Measurements from ENCODE around the gene RHOT2.
A peak's percentile ranks its signal among the peaks of the same experiment; 100 is the strongest.

RHOT2 gene

DNA sequence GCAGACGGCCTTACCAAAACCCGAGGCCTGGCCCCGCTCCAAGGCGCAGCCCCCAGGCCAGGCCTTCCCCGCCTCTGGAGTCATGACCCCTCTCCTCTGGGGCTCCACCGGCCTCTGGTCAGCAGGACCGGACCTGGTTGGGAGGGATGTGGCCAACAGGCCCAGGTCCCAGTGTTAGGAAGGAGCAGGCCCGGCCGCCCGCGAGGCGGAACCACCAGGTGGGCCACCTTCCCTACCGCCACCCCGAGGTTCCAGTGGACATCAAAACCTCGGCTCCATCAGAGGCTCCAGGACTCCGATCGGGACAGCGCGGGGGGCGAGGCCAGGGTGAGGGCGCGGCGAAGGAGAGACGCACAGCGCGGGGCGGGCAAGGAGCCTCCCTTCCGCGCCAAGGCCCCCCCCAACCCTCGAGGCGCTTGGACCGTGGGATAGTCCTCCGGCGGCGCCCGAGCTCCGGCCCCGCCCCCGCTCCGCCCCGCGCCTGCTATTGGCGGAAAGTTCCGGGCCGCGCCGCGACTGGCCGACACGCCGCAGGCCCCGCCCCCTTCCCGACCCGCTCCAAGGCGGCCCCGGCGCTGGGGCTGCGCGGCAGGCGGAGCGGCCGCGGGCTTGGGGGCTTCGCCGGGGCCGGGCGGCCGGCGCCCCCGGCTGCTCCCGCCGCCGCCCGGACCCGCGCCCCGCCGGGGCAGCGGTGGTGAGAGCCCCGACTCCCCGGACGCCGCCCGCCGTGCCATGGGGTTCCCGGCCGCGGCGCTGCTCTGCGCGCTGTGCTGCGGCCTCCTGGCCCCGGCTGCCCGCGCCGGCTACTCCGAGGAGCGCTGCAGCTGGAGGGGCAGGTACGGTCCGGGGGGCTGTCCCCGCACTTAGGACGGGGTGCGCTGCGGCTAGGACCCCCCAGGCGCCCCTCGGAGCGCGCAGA, 46.9 kb downstream of the RHOT2 start, which contains the start of gene METRN:
Gene METRN, plus strand, starts transcription at position 561 of the 919 bp plus-strand sequence. Its CDS starts 172 bp downstream, at position 733.
- H3K4me3 Mint-ChIP-seq, result peak within 1 kb of the TSS; percentile 39
- H3K27ac Mint-ChIP-seq, result no peak within 1 kb of the TSS
- H3K36me3 Mint-ChIP-seq, result no peaks in the 10 kb centered on the region
- peaks cover 26% of the 10 kb centered on the region for H3K4me1 Mint-ChIP-seq
- H3K9me3 Mint-ChIP-seq, result no peaks in the 10 kb centered on the region
- H3K27me3 Mint-ChIP-seq, result peaks cover 38% of the 10 kb centered on the region
- ATAC-seq, result peak; percentile 93

DNA sequence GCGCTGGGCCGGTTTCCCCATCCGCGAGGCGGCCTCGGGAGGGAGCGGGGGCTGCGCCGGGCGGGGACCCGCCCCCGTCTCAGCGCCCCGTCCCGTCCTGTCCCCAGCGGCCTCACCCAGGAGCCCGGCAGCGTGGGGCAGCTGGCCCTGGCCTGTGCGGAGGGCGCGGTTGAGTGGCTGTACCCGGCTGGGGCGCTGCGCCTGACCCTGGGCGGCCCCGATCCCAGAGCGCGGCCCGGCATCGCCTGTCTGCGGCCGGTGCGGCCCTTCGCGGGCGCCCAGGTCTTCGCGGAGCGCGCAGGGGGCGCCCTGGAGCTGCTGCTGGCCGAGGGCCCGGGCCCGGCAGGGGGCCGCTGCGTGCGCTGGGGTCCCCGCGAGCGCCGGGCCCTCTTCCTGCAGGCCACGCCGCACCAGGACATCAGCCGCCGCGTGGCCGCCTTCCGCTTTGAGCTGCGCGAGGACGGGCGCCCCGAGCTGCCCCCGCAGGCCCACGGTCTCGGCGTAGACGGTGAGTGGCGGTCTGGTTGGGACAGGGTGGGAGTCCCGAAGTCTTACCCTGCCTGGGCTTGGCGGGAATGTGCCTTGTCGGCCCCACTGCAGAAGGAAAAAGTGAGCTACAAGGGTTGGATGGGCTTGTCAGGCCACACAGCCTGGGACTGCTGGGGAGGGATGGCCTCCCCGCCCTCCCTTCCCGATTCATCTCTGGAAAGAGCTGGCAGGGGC, 47.7 kb downstream of the RHOT2 start:
- Mint-ChIP-seq H3K4me3 (no peak overlapping the region), H3K4me1 (peaks cover 34% of the 10 kb centered on the region), H3K9me3 (no peaks in the 10 kb centered on the region), H3K36me3 (no peaks in the 10 kb centered on the region), H3K27me3 (peaks cover 30% of the 10 kb centered on the region), H3K27ac (no peak overlapping the region)
- peak; percentile 22 for ATAC-seq

DNA sequence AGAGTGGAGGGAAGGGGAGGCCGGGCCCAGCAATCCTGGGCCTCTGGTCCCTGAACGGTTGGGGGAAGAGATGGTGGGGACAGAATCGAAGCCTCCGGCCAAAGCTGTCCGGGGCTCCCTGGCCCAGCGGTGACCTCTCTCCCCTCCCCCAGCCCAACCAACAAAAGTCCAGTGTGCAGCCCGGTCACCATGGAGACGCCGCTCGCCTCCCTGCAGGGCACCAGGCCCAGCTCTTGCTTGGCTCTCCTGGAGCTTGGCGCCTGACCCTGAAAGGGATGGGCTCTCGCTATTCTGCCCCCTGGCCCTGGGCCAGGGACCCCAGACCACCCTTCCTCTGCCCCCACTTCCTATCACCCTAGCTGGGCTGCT, 48.3 kb downstream of the RHOT2 start:
- no peaks in the 10 kb centered on the region for H3K36me3 Mint-ChIP-seq
- H3K27me3 Mint-ChIP-seq, result peaks cover 25% of the 10 kb centered on the region
- ATAC-seq, result no peak
- H3K27ac Mint-ChIP-seq, result no peak overlapping the region
- H3K4me1 Mint-ChIP-seq, result peaks cover 35% of the 10 kb centered on the region
- peak overlapping the region; percentile 54 for H3K4me3 Mint-ChIP-seq
- H3K9me3 Mint-ChIP-seq, result no peaks in the 10 kb centered on the region

DNA sequence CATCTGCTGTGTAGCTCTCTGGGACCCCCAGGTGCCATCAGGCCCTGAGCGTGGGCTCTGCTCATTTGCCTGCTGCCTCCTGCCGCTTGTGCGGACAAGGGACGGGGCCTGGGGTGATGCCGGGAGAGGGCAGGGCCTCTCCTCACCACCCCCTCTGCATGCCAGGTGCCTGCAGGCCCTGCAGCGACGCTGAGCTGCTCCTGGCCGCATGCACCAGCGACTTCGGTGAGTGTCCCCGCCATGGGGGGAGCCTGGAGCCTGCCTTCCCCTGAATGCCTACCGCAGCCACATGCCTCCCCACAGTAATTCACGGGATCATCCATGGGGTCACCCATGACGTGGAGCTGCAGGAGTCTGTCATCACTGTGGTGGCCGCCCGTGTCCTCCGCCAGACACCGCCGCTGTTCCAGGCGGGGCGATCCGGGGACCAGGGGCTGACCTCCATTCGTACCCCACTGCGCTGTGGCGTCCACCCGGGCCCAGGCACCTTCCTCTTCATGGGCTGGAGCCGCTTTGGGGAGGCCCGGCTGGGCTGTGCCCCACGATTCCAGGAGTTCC, 48.9 kb downstream of the RHOT2 start:
- Mint-ChIP-seq H3K27me3 (peaks cover 20% of the 10 kb centered on the region), H3K36me3 (no peaks in the 10 kb centered on the region), H3K4me1 (peaks cover 36% of the 10 kb centered on the region), H3K27ac (no peak overlapping the region), H3K4me3 (peak overlapping the region; percentile 54), H3K9me3 (no peaks in the 10 kb centered on the region)
- no peak for ATAC-seq

DNA sequence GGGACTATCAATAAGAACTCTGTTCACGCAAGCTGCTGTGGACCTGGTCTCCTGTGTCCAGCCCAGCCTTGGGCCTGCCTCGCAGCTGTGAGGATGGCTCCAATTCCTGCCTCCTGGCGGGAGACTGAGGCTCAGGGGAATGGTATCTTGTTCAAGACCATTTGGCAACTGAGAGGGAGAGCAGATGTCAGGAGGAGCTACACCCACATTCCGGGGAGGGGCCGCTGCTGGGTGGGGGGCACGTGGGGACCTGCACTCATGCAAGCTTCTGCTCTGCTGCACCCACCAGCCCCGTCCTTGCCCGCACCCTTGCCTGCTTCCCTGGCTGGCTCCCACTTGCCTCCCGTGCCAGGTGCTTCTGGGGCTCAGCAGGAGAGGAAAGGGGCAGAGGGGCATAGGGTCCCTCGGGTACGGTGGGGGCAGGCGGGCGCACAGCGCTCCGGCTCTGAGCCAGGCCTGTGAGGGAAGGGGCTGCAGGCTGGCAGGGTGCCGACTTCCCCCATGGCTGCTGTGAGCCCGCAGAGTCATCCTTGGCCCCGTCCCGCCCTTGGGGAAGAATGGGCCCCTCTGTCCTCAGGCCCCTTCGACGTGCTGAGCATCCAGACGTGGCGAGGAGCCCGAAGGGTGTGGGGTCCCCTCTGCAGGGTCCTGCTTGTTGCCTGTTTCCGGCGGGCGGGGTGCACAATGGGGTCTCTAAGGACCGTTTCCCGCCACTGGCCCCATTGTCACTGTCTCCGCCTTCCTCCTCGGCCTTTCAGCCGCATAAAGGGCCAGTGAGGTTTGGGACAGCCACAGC, 49.7 kb downstream of the RHOT2 start:
- no peak overlapping the region for H3K4me3 Mint-ChIP-seq
- H3K27me3 Mint-ChIP-seq, result peaks cover 20% of the 10 kb centered on the region
- peaks cover 42% of the 10 kb centered on the region for H3K4me1 Mint-ChIP-seq
- no peak for ATAC-seq
- peaks cover 1% of the 10 kb centered on the region for H3K36me3 Mint-ChIP-seq
- no peak overlapping the region for H3K27ac Mint-ChIP-seq
- H3K9me3 Mint-ChIP-seq, result no peaks in the 10 kb centered on the region

DNA sequence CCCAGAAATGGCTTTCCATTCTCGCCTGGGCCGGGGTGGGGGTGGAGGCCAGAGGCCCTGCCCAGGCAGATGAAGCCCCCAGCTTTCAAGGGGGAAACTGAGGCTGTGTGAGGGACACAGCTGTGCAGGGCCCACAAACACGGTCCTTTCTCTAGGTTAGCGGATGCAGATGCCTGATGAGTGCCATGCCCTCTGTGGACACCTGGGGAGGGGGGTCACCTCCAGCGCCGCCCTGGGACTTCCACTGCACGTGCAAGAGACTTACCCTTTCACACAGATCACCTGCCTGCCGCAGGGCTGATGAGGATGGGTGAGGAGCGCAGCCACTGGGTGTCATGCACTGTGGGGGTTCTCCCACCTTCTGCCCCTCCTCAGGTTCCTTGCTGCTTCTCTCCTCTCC, 50.5 kb downstream of the RHOT2 start:
- Mint-ChIP-seq H3K4me1 (peaks cover 49% of the 10 kb centered on the region), H3K9me3 (no peaks in the 10 kb centered on the region), H3K4me3 (no peak overlapping the region), H3K27me3 (peaks cover 20% of the 10 kb centered on the region), H3K27ac (no peak overlapping the region), H3K36me3 (peaks cover 6% of the 10 kb centered on the region)
- no peak for ATAC-seq

DNA sequence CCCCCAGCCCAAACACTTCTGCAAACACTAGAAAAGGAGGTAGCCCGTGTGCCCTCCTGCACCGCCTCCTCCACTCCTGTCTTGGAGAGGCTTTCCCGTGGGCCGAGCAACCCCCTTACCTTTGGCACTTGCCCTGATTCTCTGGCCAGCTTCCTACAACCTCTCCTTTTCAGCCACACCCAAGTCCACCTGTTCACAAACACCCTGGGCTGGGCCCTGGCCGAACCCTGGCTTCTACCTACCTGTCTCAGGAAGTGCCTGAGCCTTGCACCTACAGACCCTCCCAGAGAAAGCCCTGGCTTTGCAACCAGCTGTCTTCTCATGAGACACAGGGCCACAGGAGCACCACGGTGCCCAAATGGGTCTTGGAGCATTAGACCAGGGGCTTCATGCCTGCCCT, 51.0 kb downstream of the RHOT2 start:
- H3K27me3 Mint-ChIP-seq, result peaks cover 17% of the 10 kb centered on the region
- H3K4me1 Mint-ChIP-seq, result peaks cover 53% of the 10 kb centered on the region
- peaks cover 6% of the 10 kb centered on the region for H3K36me3 Mint-ChIP-seq
- H3K9me3 Mint-ChIP-seq, result no peaks in the 10 kb centered on the region
- ATAC-seq, result no peak
- no peak overlapping the region for H3K27ac Mint-ChIP-seq
- H3K4me3 Mint-ChIP-seq, result peak overlapping the region; percentile 84

DNA sequence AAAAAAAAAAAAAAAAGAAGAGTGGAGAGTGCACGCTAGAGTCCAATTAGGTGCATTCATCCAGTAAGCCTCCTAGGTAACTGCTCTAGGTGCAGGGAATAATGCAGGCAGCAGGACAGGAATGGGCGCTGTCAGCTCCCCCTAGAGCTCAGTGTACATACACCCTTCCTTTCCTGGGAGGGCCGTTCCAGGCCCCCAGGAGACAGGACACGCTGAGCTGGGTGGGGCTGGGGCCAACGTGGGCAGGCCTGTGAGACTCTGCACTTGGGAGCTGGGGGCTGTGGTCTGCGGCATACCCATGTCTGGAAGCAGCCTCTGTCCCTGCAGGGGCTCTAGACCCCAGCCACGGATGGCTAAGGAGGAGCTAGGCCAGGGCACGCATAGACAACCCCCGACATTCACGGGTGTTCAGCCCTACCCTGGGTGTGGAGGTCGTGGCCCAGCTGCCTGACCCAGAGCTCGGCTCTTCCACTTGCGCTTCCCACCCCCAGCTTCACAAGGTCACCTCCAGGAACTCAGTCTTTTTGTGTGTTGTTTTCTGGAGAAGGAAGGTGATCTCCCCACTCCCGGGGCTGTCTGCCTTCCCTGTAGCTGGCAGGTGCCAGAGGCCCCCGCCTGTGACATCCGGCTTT, 52.0 kb downstream of the RHOT2 start:
- ATAC-seq, result no peak
- H3K36me3 Mint-ChIP-seq, result peaks cover 6% of the 10 kb centered on the region
- peak overlapping the region; percentile 87 for H3K27ac Mint-ChIP-seq
- no peaks in the 10 kb centered on the region for H3K9me3 Mint-ChIP-seq
- peaks cover 45% of the 10 kb centered on the region for H3K4me1 Mint-ChIP-seq
- peak overlapping the region; percentile 84 for H3K4me3 Mint-ChIP-seq
- peaks cover 9% of the 10 kb centered on the region for H3K27me3 Mint-ChIP-seq

DNA sequence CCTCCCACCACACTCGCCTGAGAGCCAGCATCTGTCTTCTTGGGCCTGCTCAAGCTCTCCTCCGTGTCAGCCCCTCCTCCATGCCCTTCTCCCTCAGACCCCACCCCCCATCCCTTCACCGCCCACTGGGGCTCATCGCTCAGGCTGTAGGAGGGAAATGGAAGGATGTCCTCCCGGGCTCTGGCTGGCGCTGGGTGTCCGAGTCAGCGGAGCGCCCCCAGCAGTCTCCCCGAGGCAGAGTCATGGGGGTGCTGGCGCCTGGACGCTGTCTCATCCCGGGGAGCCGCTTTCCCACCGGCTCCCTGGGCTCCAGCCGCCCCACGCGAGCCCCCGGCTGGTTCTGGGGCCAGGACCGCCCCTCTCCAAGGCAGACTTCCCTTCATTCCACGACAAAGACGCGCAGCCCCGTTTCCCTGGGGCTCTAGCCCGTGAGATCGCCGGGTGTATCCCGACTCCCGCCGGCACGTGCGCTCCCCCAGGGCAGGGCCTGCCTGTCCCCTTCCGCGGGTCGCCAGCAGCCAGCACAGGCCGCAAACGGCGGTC, 52.6 kb downstream of the RHOT2 start:
- H3K9me3 Mint-ChIP-seq, result no peaks in the 10 kb centered on the region
- peaks cover 9% of the 10 kb centered on the region for H3K27me3 Mint-ChIP-seq
- peak; percentile 39 for ATAC-seq
- H3K4me3 Mint-ChIP-seq, result peak overlapping the region; percentile 84
- peaks cover 51% of the 10 kb centered on the region for H3K4me1 Mint-ChIP-seq
- H3K27ac Mint-ChIP-seq, result peak overlapping the region; percentile 87
- H3K36me3 Mint-ChIP-seq, result peaks cover 6% of the 10 kb centered on the region

DNA sequence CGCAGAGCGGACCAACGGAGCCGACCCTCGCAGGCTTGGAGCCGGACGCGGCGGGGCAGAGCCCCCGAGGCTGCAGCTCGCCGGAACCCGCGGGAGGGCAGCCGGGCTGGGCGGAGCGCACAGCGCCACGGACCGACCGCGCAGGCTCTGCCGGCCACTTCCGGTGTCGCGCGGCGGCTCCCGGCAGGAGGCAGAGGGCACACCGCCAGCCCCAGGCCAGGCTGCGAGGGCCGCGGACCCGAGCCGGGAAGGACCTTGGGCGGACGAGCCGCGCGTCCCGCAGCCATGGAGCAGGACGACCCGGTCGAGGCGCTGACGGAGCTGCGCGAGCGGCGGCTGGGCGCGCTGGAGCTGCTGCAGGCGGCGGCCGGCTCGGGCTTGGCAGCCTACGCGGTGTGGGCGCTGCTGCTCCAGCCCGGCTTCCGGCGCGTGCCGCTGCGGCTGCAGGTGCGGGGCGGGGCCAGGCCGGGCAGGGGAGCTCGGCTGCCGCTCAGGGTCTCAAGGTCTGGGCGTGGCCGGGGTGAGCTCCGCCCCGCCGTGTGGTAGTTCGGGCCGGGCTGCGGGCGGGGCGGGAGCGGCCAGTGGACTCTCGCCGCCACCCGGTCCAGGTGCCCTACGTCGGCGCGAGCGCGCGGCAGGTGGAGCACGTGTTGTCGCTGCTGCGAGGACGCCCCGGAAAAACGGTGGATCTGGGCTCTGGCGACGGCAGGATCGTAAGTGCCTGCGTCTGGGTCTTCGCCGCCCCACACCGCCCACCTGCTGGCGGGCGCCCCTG, 53.2 kb downstream of the RHOT2 start, which contains the start of gene ANTKMT:
Gene ANTKMT, plus strand, starts transcription at position 157 of the 775 bp plus-strand sequence. Its CDS starts 129 bp downstream, at position 286.
- H3K4me3 Mint-ChIP-seq, result peak within 1 kb of the TSS; percentile 84
- H3K4me1 Mint-ChIP-seq, result peaks cover 55% of the 10 kb centered on the region
- peaks cover 6% of the 10 kb centered on the region for H3K36me3 Mint-ChIP-seq
- peaks cover 6% of the 10 kb centered on the region for H3K27me3 Mint-ChIP-seq
- peak within 1 kb of the TSS; percentile 87 for H3K27ac Mint-ChIP-seq
- peak; percentile 89 for ATAC-seq
- no peaks in the 10 kb centered on the region for H3K9me3 Mint-ChIP-seq

DNA sequence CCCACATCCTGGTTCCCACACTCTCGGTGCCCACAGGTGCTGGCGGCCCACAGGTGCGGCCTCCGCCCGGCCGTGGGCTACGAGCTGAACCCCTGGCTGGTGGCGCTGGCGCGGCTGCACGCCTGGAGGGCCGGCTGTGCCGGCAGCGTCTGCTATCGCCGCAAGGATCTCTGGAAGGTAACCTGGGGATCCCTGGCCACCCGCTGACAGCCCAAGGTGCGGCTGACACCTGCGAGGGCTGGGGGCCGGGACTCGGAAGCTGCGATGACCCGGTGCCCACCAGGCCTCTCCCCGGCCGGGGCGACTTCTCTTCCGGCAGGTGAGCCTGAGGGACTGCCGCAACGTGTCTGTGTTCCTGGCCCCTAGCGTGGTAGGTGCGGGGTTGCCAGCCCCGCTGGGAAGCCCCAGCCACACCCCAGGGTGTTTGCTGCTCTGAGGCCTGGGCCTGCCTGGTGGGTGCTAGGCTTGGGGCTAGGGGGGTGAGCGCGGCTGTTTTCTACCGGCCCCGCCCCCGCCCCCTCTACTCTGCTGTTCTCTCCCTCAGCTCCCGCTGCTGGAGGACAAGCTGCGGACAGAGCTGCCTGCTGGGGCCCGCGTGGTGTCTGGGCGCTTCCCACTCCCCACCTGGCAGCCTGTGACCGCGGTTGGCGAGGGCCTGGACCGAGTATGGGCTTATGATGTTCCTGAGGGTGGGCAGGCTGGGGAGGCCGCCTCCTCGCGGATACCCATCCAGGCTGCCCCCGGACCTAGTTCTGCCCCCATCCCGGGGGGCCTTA, 54.0 kb downstream of the RHOT2 start:
- Mint-ChIP-seq H3K4me1 (peaks cover 55% of the 10 kb centered on the region), H3K4me3 (peak overlapping the region; percentile 74), H3K36me3 (peaks cover 6% of the 10 kb centered on the region), H3K9me3 (no peaks in the 10 kb centered on the region), H3K27me3 (no peaks in the 10 kb centered on the region), H3K27ac (peak overlapping the region; percentile 46)
- ATAC-seq, result no peak

DNA sequence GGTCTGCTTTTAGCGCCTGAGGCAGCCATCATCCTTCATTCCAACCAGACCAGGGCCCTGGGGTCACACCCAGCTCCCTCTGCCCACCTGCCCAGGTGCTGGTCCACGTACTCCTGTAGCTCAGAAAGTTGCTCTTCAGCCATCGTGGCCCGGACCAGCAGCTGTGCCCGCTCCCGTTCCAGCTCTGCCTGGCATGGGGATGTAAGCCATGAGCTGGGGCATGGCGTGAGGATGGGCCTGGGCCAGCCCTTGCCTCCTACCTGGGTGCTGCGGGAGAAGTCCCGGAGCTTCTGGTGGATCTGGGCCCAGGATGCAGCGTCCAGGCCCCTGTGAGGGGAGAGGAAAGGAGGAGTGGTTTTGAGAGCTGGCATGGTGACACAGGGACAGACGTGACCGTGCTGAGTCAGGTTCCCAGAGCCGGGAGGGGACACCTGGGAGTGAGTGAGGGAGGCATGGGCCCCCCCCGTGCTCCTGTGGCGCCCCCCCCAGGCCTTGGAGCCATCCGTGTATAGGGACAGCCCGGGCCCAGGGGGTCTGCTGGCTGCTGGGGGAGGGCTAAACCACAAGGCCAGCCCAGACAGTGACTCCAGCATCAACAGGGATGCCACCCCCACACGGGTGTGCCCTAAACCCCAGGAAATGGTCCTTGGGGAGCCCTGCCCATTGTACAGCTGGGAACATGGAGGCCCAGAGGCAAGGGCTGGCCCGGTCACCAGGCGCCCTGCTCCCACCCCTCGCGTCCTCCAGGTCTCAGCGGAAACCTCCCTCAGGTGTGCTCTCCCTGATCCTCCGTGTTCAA, 55.1 kb downstream of the RHOT2 start:
- Mint-ChIP-seq H3K27ac (no peak overlapping the region), H3K36me3 (peaks cover 6% of the 10 kb centered on the region), H3K4me3 (peak overlapping the region; percentile 35), H3K4me1 (peaks cover 55% of the 10 kb centered on the region), H3K9me3 (no peaks in the 10 kb centered on the region), H3K27me3 (no peaks in the 10 kb centered on the region)
- no peak for ATAC-seq
